ENCODE results near the gene PAPSS1.

DNA sequence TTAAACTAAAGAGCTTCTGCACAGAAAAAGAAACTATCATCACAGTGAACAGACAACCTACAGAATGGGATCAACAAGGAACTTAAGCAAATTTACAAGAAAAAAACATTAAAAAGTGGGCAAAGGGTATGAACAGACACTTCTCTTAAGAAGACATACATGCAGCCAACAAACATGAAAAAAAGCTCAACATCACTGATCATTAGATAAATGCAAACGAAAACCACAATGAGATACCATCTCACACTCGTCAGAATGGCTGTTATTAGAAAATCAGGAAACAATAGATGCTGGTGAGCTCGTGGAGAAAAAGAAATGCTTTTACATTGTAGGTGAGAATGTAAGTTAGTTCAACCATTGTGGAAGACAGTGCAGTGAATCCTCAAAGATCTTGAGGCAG lies 27.8 kb downstream of the PAPSS1 start:
- TF ChIP-seq, protein P1, sequence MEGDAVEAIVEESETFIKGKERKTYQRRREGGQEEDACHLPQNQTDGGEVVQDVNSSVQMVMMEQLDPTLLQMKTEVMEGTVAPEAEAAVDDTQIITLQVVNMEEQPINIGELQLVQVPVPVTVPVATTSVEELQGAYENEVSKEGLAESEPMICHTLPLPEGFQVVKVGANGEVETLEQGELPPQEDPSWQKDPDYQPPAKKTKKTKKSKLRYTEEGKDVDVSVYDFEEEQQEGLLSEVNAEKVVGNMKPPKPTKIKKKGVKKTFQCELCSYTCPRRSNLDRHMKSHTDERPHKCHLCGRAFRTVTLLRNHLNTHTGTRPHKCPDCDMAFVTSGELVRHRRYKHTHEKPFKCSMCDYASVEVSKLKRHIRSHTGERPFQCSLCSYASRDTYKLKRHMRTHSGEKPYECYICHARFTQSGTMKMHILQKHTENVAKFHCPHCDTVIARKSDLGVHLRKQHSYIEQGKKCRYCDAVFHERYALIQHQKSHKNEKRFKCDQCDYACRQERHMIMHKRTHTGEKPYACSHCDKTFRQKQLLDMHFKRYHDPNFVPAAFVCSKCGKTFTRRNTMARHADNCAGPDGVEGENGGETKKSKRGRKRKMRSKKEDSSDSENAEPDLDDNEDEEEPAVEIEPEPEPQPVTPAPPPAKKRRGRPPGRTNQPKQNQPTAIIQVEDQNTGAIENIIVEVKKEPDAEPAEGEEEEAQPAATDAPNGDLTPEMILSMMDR (IDR thresholded peaks at IDR 0.05): no peak
- TF ChIP-seq POLR2A (IDR thresholded peaks at IDR 0.05): no peak
